Measurements from ENCODE around the gene GIPC2. TPM values are rescaled to one million over a fixed set of nuclear protein-coding genes. Genes with fewer than 3 reads are reported as not detected.

GIPC2 gene
- total and polyA plus RNA-seq, 9 of the 15 experiments (the other 6 are each of a cell fraction or from before 2014, with no cell fraction given): 0.01 to 0.05 (median 0.04) TPM; not detected in 3

DNA sequence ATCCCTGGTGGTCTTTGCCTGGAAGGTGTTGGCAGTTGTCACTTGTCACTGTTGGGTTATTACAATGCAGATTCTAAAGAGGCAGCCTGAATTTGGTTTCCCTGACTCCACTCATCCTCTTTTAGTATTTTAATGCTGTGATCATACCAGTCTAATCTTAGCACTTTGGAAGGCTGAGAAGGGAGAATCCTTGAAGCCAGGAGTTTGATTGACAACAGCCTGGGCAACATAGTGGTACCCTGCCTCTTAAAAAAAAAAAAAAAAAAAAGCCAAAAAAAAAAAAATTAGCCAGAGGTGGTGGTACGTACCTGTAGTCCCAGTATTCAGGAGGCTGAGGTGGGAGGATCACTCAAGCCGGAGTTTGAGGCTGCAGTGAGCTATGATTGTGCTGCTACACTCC is 7.7 kb downstream of the GIPC2 start:
- Histone ChIP-seq H2AFZ (ENCODE audit: low read depth, low read length) (peak overlapping the region; percentile 72; the same call in 1 of the 2 replicates), H4K20me1 (replicated peaks; ENCODE audit: control insufficient read depth, insufficient read depth, low read length) (no peaks in the 10 kb centered on the region), H3K27me3 (ENCODE audit: control insufficient read depth in 2 of 2, insufficient read depth in 2 of 2, low read length in 2 of 2) (no peaks in the 10 kb centered on the region), H3K9me3 (replicated peaks; ENCODE audit: control insufficient read depth, insufficient read depth, low read depth, low read length) (no peaks in the 10 kb centered on the region), H3K4me3 (no peak overlapping the region), H3K9me1 (ENCODE audit: control insufficient read depth, insufficient read depth, low read length) (no peaks in the 10 kb centered on the region), H3K36me3 (ENCODE audit: control insufficient read depth, insufficient read depth, low read length) (no peaks in the 10 kb centered on the region), H3K27ac (ENCODE audit: extremely low read depth, low read depth, low read length) (no peak overlapping the region), H3K4me2 (ENCODE audit: insufficient read depth, low read length) (no peak overlapping the region; the same call in 1 of the 2 replicates), H3K79me2 (ENCODE audit: control insufficient read depth, insufficient read depth, low read length) (no peaks in the 10 kb centered on the region), H3K4me1 (replicated peaks in 1 of 2; ENCODE audit: control insufficient read depth in 2 of 2, insufficient read depth in 2 of 2, low read length in 2 of 2) (peaks cover 0 to 16% of the 10 kb centered on the region in 2 experiments; a peak in 2 of 5 replicates), H3K9ac (ENCODE audit: insufficient read depth in 1 of 2, low read depth in 2 of 2, low read length in 2 of 2) (no peak overlapping the region)
- in situ Hi-C loops (cut with MboI): no loop called here
- 76% methylated on average over 2 of the region's 2 CpGs for WGBS (ENCODE audit: insufficient coverage, low coverage, missing lambda C conversion rate)
- DNase-seq (ENCODE audit: extremely low read depth in 1 of 4, low spot score in 3 of 4): no peak
- TF ChIP-seq HNRNPLL (IDR thresholded peaks at IDR 0.05; ENCODE audit: low read depth, low read length, poor library complexity, severe bottlenecking) (no peak), ZNF3 (CRISPR knock-in tag; IDR thresholded peaks at IDR 0.05) (no peak)
- TF ChIP-seq, protein P1, sequence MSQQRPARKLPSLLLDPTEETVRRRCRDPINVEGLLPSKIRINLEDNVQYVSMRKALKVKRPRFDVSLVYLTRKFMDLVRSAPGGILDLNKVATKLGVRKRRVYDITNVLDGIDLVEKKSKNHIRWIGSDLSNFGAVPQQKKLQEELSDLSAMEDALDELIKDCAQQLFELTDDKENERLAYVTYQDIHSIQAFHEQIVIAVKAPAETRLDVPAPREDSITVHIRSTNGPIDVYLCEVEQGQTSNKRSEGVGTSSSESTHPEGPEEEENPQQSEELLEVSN (IDR thresholded peaks at IDR 0.05; ENCODE audit: borderline replicate concordance in 1 of 2, extremely low read depth in 1 of 2, insufficient read depth in 1 of 2, insufficient read length in 1 of 2, low read depth in 1 of 2, low read length in 1 of 2, poor library complexity in 1 of 2, severe bottlenecking in 1 of 2): no peak
- 0 out of 3 replicates have a peak, but pooled peaks have one; percentile 8 for ATAC-seq
- peak; percentile 44 for FAIRE-seq
- ChIA-PET CTCF (ENCODE audit: low intra/inter-chr PET ratio) (no interaction called here), POLR2A (no interaction called here)
- intact Hi-C loops (cut with micrococcal nuclease): loop anchor here (10.0 kb wide), 1 partner anchor 79 kb away; the partner anchor contains the start of gene FUBP1
- no TSS peak for BruUV-seq (replicated peaks)

DNA sequence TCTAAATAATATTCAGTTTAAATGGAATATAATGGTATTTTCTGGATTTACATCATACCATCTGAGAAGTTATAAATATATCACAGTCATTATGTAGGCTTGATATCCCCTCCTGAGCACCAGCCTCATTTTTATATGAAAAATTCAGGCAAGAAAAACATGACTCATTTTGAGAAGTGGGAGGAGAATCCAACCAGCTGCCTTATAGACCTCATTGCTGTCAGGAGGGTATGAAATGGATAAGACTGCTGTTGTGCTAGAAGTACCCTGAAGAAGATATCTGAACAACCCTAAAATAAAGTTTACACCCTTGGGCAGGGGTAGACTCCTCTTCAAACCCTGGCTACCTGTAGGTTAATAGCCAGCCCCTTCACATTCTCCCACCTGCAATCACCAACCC is 8.8 kb downstream of the GIPC2 start:
- H3K36me3 ChIP-seq (ENCODE audit: control insufficient read depth, insufficient read depth, low read length): no peaks in the 10 kb centered on the region
- no peaks in the 10 kb centered on the region for H3K27me3 ChIP-seq (ENCODE audit: control insufficient read depth in 2 of 2, insufficient read depth in 2 of 2, low read length in 2 of 2)
- POLR2A ChIA-PET: interaction anchor here (1.4 to 1.7 kb wide), 2 partner anchors 18 to 50 kb away, joined by 4 read pairs; partner anchors contain the start of gene DNAJB4
- DNase-seq (ENCODE audit: extremely low read depth in 1 of 4, low spot score in 3 of 4) (no peak), FAIRE-seq (no peak), ATAC-seq (peak; percentile 11; the same call in 2 of the 3 replicates)
- no TSS peak for BruUV-seq (replicated peaks)
- no peak overlapping the region for H3K27ac ChIP-seq (ENCODE audit: extremely low read depth, low read depth, low read length)
- no peaks in the 10 kb centered on the region for H4K20me1 ChIP-seq (replicated peaks; ENCODE audit: control insufficient read depth, insufficient read depth, low read length)
- H3K79me2 ChIP-seq (ENCODE audit: control insufficient read depth, insufficient read depth, low read length): no peaks in the 10 kb centered on the region
- H3K9ac ChIP-seq (ENCODE audit: insufficient read depth in 1 of 2, low read depth in 2 of 2, low read length in 2 of 2): no peak overlapping the region
- H3K4me3 ChIP-seq: no peak overlapping the region
- peak overlapping the region; percentile 84 for H2AFZ ChIP-seq (ENCODE audit: low read depth, low read length)
- H3K4me1 ChIP-seq (replicated peaks in 1 of 2; ENCODE audit: control insufficient read depth in 2 of 2, insufficient read depth in 2 of 2, low read length in 2 of 2): peaks cover 0 to 16% of the 10 kb centered on the region in 2 experiments; a peak in 2 of 5 replicates
- H3K4me2 ChIP-seq (ENCODE audit: insufficient read depth, low read length): no peak overlapping the region
- intact Hi-C loops (cut with micrococcal nuclease): loop anchor here (10.0 kb wide), 1 partner anchor 80 kb away; the partner anchor contains the start of gene FUBP1
- in situ Hi-C loops (cut with MboI): no loop called here
- CTCF ChIA-PET (ENCODE audit: low intra/inter-chr PET ratio): no interaction called here
- H3K9me3 ChIP-seq (replicated peaks; ENCODE audit: control insufficient read depth, insufficient read depth, low read depth, low read length): no peaks in the 10 kb centered on the region
- H3K9me1 ChIP-seq (ENCODE audit: control insufficient read depth, insufficient read depth, low read length): no peaks in the 10 kb centered on the region
- TF ChIP-seq XRCC5 (IDR thresholded peaks at IDR 0.05; ENCODE audit: low read depth, low read length) (no peak), RBFOX2 (IDR thresholded peaks at IDR 0.05; ENCODE audit: low read depth, low read length) (no peak), SP1 (CRISPR knock-in tag; IDR thresholded peaks at IDR 0.05) (no peak), CREB1 (IDR thresholded peaks at IDR 0.05) (no peak), CREB1 (CRISPR knock-in tag; IDR thresholded peaks at IDR 0.05) (no peak), ZFP30 (CRISPR knock-in tag; IDR thresholded peaks at IDR 0.05; ENCODE audit: borderline replicate concordance) (no peak)
- TF ChIP-seq, protein P2, sequence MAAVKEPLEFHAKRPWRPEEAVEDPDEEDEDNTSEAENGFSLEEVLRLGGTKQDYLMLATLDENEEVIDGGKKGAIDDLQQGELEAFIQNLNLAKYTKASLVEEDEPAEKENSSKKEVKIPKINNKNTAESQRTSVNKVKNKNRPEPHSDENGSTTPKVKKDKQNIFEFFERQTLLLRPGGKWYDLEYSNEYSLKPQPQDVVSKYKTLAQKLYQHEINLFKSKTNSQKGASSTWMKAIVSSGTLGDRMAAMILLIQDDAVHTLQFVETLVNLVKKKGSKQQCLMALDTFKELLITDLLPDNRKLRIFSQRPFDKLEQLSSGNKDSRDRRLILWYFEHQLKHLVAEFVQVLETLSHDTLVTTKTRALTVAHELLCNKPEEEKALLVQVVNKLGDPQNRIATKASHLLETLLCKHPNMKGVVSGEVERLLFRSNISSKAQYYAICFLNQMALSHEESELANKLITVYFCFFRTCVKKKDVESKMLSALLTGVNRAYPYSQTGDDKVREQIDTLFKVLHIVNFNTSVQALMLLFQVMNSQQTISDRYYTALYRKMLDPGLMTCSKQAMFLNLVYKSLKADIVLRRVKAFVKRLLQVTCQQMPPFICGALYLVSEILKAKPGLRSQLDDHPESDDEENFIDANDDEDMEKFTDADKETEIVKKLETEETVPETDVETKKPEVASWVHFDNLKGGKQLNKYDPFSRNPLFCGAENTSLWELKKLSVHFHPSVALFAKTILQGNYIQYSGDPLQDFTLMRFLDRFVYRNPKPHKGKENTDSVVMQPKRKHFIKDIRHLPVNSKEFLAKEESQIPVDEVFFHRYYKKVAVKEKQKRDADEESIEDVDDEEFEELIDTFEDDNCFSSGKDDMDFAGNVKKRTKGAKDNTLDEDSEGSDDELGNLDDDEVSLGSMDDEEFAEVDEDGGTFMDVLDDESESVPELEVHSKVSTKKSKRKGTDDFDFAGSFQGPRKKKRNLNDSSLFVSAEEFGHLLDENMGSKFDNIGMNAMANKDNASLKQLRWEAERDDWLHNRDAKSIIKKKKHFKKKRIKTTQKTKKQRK (IDR thresholded peaks at IDR 0.05; ENCODE audit: borderline replicate concordance, low read depth, low read length): no peak

Data from K562 (cell line).